GM23338 (cell line): ENCODE measurements around the gene SH3TC2. TPM values are rescaled to one million over a fixed set of nuclear protein-coding genes. Genes with fewer than 3 reads are reported as not detected.

Experiments
- ATAC-seq: fragments of 200-7000 bp; cut with Tn5 transposase; 3 replicates; pipeline ENCODE4 v1.9.1; 2020
- DNase-seq: peaks from one replicate; pipeline ENCODE4 v3.0.0-alpha.2; 2015; ENCODE audit warnings: low spot score
- H2AFZ ChIP-seq: fragments of 200-600 bp; sonication (generic); 2 replicates; pipeline ENCODE4 v1.8.0; 2016; ENCODE audit warnings: antibody characterized with exemption, mild to moderate bottlenecking, moderate library complexity
- H3F3A ChIP-seq: fragments of 200-600 bp; sonication (generic); replicated peaks from 2 replicates; pipeline ENCODE4 v1.8.0; 2017; ENCODE audit warnings: antibody characterized with exemption, mixed run types, low read depth
- H3K27ac ChIP-seq: fragments of 200-600 bp; sonication (generic); 2 replicates; pipeline ENCODE4 v1.6.1; 2016; ENCODE audit warnings: low read depth
- H3K27me3 ChIP-seq: fragments of 200-600 bp; sonication (generic); 2 replicates; pipeline ENCODE4 v1.8.0; 2016; ENCODE audit warnings: mild to moderate bottlenecking, mixed run types, moderate library complexity; ENCODE audit not compliant: insufficient read depth
- H3K36me3 ChIP-seq: fragments of 200-600 bp; sonication (generic); 2 replicates; pipeline ENCODE4 v1.8.0; 2016; ENCODE audit warnings: mild to moderate bottlenecking; ENCODE audit not compliant: insufficient read depth
- H3K4me1 ChIP-seq: fragments of 200-600 bp; sonication (generic); 2 replicates; pipeline ENCODE4 v1.8.0; 2016; ENCODE audit warnings: mild to moderate bottlenecking, moderate library complexity; ENCODE audit not compliant: insufficient read depth
- H3K4me2 ChIP-seq: fragments of 200-600 bp; sonication (generic); 2 replicates; pipeline ENCODE4 v1.7.1; 2017; ENCODE audit warnings: mixed run types
- H3K4me3 ChIP-seq: fragments of 200-600 bp; sonication (generic); 2 replicates; pipeline ENCODE4 v1.6.1; 2016; ENCODE audit warnings: mixed run types
- H3K79me2 ChIP-seq: fragments of 200-600 bp; sonication (generic); replicated peaks from 2 replicates; pipeline ENCODE4 v1.8.0; 2017; ENCODE audit warnings: mild to moderate bottlenecking; ENCODE audit not compliant: insufficient read depth
- H3K9me2 ChIP-seq: fragments of 200-600 bp; sonication (generic); 2 replicates; pipeline ENCODE4 v1.8.0; 2017; ENCODE audit not compliant: insufficient read depth
- H4K20me1 ChIP-seq: fragments of 200-600 bp; sonication (generic); replicated peaks from 2 replicates; pipeline ENCODE4 v1.8.0; 2017; ENCODE audit warnings: mild to moderate bottlenecking; ENCODE audit not compliant: insufficient read depth
- H3K27ac Mint-ChIP-seq: 2 replicates; pipeline ENCODE4 v1.8.0; 2020; ENCODE audit warnings: inconsistent platforms, mild to moderate bottlenecking, moderate library complexity, mixed read lengths
- H3K27me3 Mint-ChIP-seq: 3 replicates; pipeline ENCODE4 v1.8.0; 2022; ENCODE audit warnings: low read depth, mild to moderate bottlenecking, moderate library complexity, mixed read lengths, inconsistent platforms; ENCODE audit not compliant: insufficient read depth, poor library complexity
- H3K36me3 Mint-ChIP-seq: 3 replicates; pipeline ENCODE4 v1.8.0; 2021; ENCODE audit warnings: low read depth, mild to moderate bottlenecking, inconsistent platforms, moderate library complexity, mixed read lengths
- H3K4me1 Mint-ChIP-seq: 3 replicates; pipeline ENCODE4 v1.8.0; 2020; ENCODE audit warnings: mild to moderate bottlenecking, inconsistent platforms, mixed read lengths
- H3K4me3 Mint-ChIP-seq: 3 replicates; pipeline ENCODE4 v1.8.0; 2021; ENCODE audit warnings: moderate library complexity, mild to moderate bottlenecking, inconsistent platforms, mixed read lengths
- H3K9me3 Mint-ChIP-seq: 3 replicates; pipeline ENCODE4 v1.8.0; 2020; ENCODE audit warnings: moderate library complexity, mild to moderate bottlenecking, inconsistent platforms, mixed read lengths
- CREB1 ChIP-seq: fragments of 250-450 bp; sonication (Bioruptor Pico); IDR thresholded peaks from 2 replicates; pipeline ENCODE4 v1.5.0; 2020; ENCODE audit warnings: low read depth, mild to moderate bottlenecking, moderate library complexity
- CTCF ChIP-seq, 2 experiments: fragments of 200-600 bp in 1 of 2; sonication (generic) in 1 of 2; conservative IDR thresholded peaks; 2 replicates each; pipeline versions ENCODE4 v1.5.1 to v1.6.1; 2016 to 2017; ENCODE audit warnings: antibody characterized with exemption in 2 of 2, low read depth in 2 of 2, mild to moderate bottlenecking in 2 of 2, moderate library complexity in 1 of 2
- ETS1 ChIP-seq: IDR thresholded peaks from 2 replicates; pipeline ENCODE4 v1.6.1; 2016; ENCODE audit warnings: antibody characterized with exemption
- EZH2 ChIP-seq: fragments of 200-600 bp; sonication (generic); IDR thresholded peaks from one replicate; pipeline ENCODE4 v1.8.0; 2017; ENCODE audit warnings: antibody characterized with exemption, mild to moderate bottlenecking, low read depth; ENCODE audit not compliant: unreplicated experiment
- EZH2phosphoT487 ChIP-seq: fragments of 200-600 bp; sonication (generic); IDR thresholded peaks from one replicate; pipeline ENCODE4 v1.8.1; 2018; ENCODE audit warnings: antibody characterized with exemption; ENCODE audit not compliant: unreplicated experiment
- JUNB ChIP-seq: IDR thresholded peaks from one replicate; pipeline ENCODE4 v1.6.1; 2016; ENCODE audit warnings: antibody characterized with exemption; ENCODE audit not compliant: unreplicated experiment
- NANOG ChIP-seq: IDR thresholded peaks from 2 replicates; pipeline ENCODE4 v1.6.1; 2016; ENCODE audit warnings: antibody characterized with exemption, borderline replicate concordance
- POLR2AphosphoS5 ChIP-seq: IDR thresholded peaks from 2 replicates; pipeline ENCODE4 v1.6.1; 2016; ENCODE audit warnings: antibody characterized with exemption, low read depth
- REST ChIP-seq: IDR thresholded peaks from one replicate; pipeline ENCODE4 v1.6.1; 2018; ENCODE audit warnings: antibody characterized with exemption; ENCODE audit not compliant: unreplicated experiment
- STAT1 ChIP-seq: IDR thresholded peaks from one replicate; pipeline ENCODE4 v1.6.1; 2016; ENCODE audit warnings: antibody characterized with exemption; ENCODE audit not compliant: unreplicated experiment
- ZNF114 ChIP-seq: fragments of 250-450 bp; sonication (Bioruptor Pico); IDR thresholded peaks from 2 replicates; pipeline ENCODE4 v1.5.0; 2020; ENCODE audit warnings: mild to moderate bottlenecking, moderate library complexity
- ZNF331 ChIP-seq: fragments of 250-450 bp; sonication (Bioruptor Pico); IDR thresholded peaks from 2 replicates; pipeline ENCODE4 v1.5.0; 2020; ENCODE audit warnings: low read depth, mild to moderate bottlenecking, moderate library complexity
- ZNF462 ChIP-seq: fragments of 250-450 bp; sonication (Bioruptor Pico); IDR thresholded peaks from 2 replicates; pipeline ENCODE4 v1.5.0; 2020; ENCODE audit warnings: mild to moderate bottlenecking, moderate library complexity
- polyA plus RNA-seq: library from polyadenylated mRNA; unstranded; fragments of >200 nt; fragmentation: Nextera tagmentation; extraction: Ambion mirVana; gene quantifications from 2 replicates; pipeline ENCODE4 v1.2.1, GENCODE V29; 2016
- total RNA-seq: library from RNA; depleted of rRNA; stranded (reverse); fragments of >200 nt; shearing (Covaris generic); gene quantifications from 2 replicates; pipeline ENCODE4 v1.2.3, GENCODE V29; 2014

Gene SH3TC2
- total and polyA plus RNA-seq, 2 experiments from 2014 or later = 0.10 to 0.17 TPM

- Mint-ChIP-seq H3K4me1 (no peaks in the 10 kb centered on the region), H3K27me3 (peaks cover 3% of the 10 kb centered on the region), H3K9me3 (no peaks in the 10 kb centered on the region), H3K36me3 (no peaks in the 10 kb centered on the region), H3K27ac (no peak overlapping the region), H3K4me3 (no peak overlapping the region)
- no peak overlapping the region for H3K4me2 ChIP-seq
- H4K20me1 ChIP-seq = no peaks in the 10 kb centered on the region
- H3K27ac ChIP-seq = no peak overlapping the region
- ATAC-seq (peak; percentile 98), DNase-seq (peak; percentile 84)
- H3K4me3 ChIP-seq = no peak overlapping the region
- H2AFZ ChIP-seq = no peak overlapping the region
- H3K27me3 ChIP-seq = no peaks in the 10 kb centered on the region
- no peaks in the 10 kb centered on the region for H3K9me2 ChIP-seq
- TF ChIP-seq ETS1 (no peak), POLR2AphosphoS5 (no peak), JUNB (no peak), EZH2 (no peak), NANOG (no peak), CREB1 (peak; percentile 39; the same call in 1 of the 2 replicates), ZNF114 (CRISPR knock-in tag) (no peak), ZNF331 (no peak), REST (no peak), CTCF (conservative IDR thresholded peaks at IDR 0.05; ENCODE audit: low read depth in 2 of 2) (peak; percentile 93 to 98), EZH2phosphoT487 (no peak), ZNF462 (CRISPR knock-in tag) (no peak), STAT1 (no peak)
- no peaks in the 10 kb centered on the region for H3K79me2 ChIP-seq
- H3F3A ChIP-seq = no peaks in the 10 kb centered on the region
- H3K4me1 ChIP-seq = no peaks in the 10 kb centered on the region
- no peaks in the 10 kb centered on the region for H3K36me3 ChIP-seq
Measured at GRCh38 chr5:149035372-149035790, 27.5 kb downstream of the SH3TC2 start.
